Osteoblast (primary cell): ENCODE measurements around the gene DNAJB6. TPM values are rescaled to one million over a fixed set of nuclear protein-coding genes. Genes with fewer than 3 reads are reported as not detected.

Source experiments
- DNase-seq: peaks from one replicate; pipeline ENCODE4 v3.0.0; 2011; ENCODE audit warnings: low spot score, mixed read lengths; ENCODE audit not compliant: insufficient read length; ENCODE audit errors: missing footprints
- H2AFZ ChIP-seq: 2 replicates; pipeline ENCODE4 v1.6.0; 2011; ENCODE audit warnings: mild to moderate bottlenecking, low read length
- H3K27ac ChIP-seq: 2 replicates; pipeline ENCODE4 v1.5.1; 2011; ENCODE audit warnings: mild to moderate bottlenecking, low read depth, low read length, moderate library complexity
- H3K27me3 ChIP-seq: 2 replicates; pipeline ENCODE4 v1.6.0; 2012; ENCODE audit warnings: mild to moderate bottlenecking, control low read depth, inconsistent platforms, low read length, moderate library complexity; ENCODE audit not compliant: insufficient read depth
- H3K36me3 ChIP-seq: 2 replicates; pipeline ENCODE4 v1.5.1; 2011; ENCODE audit warnings: mild to moderate bottlenecking, low read length, control low read depth, moderate library complexity; ENCODE audit not compliant: insufficient read depth
- H3K4me1 ChIP-seq: 2 replicates; pipeline ENCODE4 v1.5.1; 2011; ENCODE audit warnings: mild to moderate bottlenecking, low read length, control low read depth, moderate library complexity; ENCODE audit not compliant: insufficient read depth
- H3K4me2 ChIP-seq: 2 replicates; pipeline ENCODE4 v1.6.0; 2011; ENCODE audit warnings: mild to moderate bottlenecking, low read length; ENCODE audit not compliant: insufficient read depth
- H3K4me3 ChIP-seq: fragments of 200-600 bp; sonication (generic); 3 replicates; pipeline ENCODE4 v1.5.1; 2012; ENCODE audit warnings: mild to moderate bottlenecking, low read length, inconsistent platforms; ENCODE audit not compliant: insufficient read depth
- H3K79me2 ChIP-seq: 2 replicates; pipeline ENCODE4 v1.6.0; 2012; ENCODE audit warnings: mild to moderate bottlenecking, low read length, control low read depth, inconsistent platforms; ENCODE audit not compliant: insufficient read depth
- H3K9me3 ChIP-seq: 2 replicates; pipeline ENCODE4 v1.5.1; 2011; ENCODE audit warnings: low read depth, low read length, control low read depth
- H4K20me1 ChIP-seq: 2 replicates; pipeline ENCODE4 v1.6.0; 2012; ENCODE audit warnings: mild to moderate bottlenecking, low read length, control low read depth; ENCODE audit not compliant: insufficient read depth
- total RNA-seq: library from RNA; depleted of rRNA; stranded (reverse); fragments of >200 nt; gene quantifications from 2 replicates; pipeline ENCODE4 v1.2.3, GENCODE V29; 2012
- TF ChIP-seq, protein P1 (sequence below): IDR thresholded peaks from 2 replicates; pipeline ENCODE4 v1.5.1; 2011; ENCODE audit warnings: mild to moderate bottlenecking, low read depth, low read length, moderate library complexity; ENCODE audit errors: extremely low read depth

Gene DNAJB6
- total RNA-seq, 1 donor = 84.7 TPM

DNA sequence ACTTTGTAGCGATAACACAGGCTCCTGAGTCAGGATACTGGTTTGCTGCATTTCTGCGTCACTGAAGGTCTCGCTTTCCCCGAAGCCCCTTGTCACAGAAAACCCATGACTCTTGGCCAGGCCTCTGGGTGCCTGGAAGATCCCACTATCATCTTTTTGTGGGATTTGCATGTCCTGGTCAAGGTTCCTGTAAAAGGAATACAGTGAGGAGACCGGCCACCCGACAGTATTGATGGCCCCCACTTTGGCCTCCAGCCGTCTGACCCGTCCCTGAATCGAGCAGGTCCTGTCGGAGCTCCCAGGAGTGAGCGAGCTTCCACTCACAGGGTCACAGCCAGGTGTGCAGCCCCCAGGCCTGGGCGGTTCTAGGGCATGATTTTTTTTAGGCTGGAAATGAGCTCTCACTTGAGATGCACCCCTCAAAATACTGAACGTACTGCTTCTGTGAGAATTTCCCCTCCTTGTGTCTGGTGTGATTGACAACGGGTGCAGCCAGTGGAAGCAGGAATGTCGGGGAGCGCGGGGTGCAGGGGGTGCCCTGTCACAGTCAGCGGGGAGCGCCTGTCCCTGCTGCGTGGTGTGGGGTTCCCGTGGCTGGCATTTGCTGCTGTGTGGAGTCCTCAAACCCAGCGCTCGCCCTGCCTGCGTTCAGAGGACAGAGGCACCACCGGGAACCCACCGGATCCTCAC, 75.8 kb downstream of the DNAJB6 start:
- Histone ChIP-seq H3K27me3 (no peaks in the 10 kb centered on the region), H2AFZ (no peak overlapping the region)

DNA sequence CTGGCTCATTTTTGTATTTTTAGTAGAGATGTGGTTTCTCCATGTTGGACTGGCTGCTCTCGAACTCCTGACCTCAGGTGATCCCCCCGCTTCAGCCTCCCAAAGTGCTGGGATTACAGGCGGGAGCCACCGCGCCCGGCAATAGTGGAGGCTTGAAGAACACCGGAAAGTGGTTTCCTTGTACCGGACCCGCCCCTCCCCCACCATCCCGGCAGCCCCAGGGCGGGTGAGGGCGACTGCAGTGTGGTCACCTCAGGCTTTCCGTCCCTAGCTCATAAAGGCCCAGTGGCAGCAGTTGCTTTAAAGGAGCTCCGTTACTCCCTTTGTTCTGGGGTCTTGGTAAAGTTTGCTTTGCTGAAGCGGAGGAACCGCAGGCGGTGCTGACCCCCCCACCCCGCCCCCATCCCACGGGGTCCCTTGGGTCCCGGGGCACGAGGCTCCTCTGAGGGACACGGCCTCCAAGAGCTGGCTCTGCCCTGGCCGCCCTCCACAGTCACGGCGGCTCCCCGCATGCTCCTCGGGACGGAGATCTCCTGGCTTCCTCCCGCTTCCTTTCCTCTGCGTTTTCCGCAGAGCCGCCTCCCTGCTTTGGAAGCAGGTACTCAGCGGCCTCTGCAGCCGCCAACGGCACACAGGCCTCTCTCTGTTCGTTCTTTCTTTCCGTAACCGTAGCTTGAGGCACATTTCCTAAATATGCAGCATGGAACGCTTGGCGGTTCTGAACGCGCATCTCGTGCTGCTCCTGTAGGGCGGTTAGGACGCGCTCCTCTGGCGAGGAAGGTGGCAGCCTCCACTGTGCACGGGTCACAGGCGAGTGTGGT, 77.3 kb downstream of the DNAJB6 start:
- TF ChIP-seq, protein P1, sequence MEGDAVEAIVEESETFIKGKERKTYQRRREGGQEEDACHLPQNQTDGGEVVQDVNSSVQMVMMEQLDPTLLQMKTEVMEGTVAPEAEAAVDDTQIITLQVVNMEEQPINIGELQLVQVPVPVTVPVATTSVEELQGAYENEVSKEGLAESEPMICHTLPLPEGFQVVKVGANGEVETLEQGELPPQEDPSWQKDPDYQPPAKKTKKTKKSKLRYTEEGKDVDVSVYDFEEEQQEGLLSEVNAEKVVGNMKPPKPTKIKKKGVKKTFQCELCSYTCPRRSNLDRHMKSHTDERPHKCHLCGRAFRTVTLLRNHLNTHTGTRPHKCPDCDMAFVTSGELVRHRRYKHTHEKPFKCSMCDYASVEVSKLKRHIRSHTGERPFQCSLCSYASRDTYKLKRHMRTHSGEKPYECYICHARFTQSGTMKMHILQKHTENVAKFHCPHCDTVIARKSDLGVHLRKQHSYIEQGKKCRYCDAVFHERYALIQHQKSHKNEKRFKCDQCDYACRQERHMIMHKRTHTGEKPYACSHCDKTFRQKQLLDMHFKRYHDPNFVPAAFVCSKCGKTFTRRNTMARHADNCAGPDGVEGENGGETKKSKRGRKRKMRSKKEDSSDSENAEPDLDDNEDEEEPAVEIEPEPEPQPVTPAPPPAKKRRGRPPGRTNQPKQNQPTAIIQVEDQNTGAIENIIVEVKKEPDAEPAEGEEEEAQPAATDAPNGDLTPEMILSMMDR = no peak
- Histone ChIP-seq H3K27ac (no peak overlapping the region), H3K9me3 (no peaks in the 10 kb centered on the region), H3K36me3 (peaks cover 10% of the 10 kb centered on the region), H3K4me2 (no peak overlapping the region), H3K4me1 (peaks cover 12% of the 10 kb centered on the region), H4K20me1 (peaks cover 11% of the 10 kb centered on the region), H3K79me2 (no peaks in the 10 kb centered on the region), H3K27me3 (no peaks in the 10 kb centered on the region), H2AFZ (no peak overlapping the region), H3K4me3 (no peak overlapping the region)
- DNase-seq = peak; percentile 73

More for the DNA sequence above, 75.8 kb downstream of the DNAJB6 start:
- Histone ChIP-seq H4K20me1 (peaks cover 11% of the 10 kb centered on the region), H3K4me2 (peak overlapping the region; percentile 57), H3K27ac (peak overlapping the region; percentile 43), H3K36me3 (peaks cover 10% of the 10 kb centered on the region), H3K4me1 (peaks cover 12% of the 10 kb centered on the region), H3K79me2 (no peaks in the 10 kb centered on the region), H3K4me3 (no peak overlapping the region), H3K9me3 (no peaks in the 10 kb centered on the region)
- TF ChIP-seq, protein P1 = no peak
- DNase-seq = peak; percentile 74

DNA sequence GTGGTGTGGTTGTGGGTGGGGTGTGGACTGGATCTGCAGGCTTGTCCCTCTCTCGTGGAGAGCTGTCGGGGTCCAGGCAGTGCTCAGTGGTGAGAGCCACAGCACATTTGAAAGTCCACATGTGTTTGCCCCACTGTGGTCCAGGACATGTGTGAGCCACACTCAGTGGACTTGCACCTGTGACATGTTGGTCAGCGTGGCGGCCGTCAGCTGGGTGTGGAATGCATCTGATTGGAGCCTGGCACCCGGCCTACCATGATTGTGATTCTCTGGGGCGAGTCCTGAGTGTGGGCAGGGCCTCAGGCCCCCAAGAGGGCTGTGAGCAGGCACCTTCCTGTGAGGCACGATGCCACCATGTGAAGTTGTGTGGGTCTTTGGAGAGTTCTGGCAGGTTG, 77.9 kb downstream of the DNAJB6 start:
- H3K4me3 ChIP-seq = no peak overlapping the region
- H3K79me2 ChIP-seq = no peaks in the 10 kb centered on the region
- TF ChIP-seq, protein P1 = no peak
- H3K4me2 ChIP-seq = no peak overlapping the region
- no peak overlapping the region for H2AFZ ChIP-seq
- H3K27ac ChIP-seq = no peak overlapping the region
- no peaks in the 10 kb centered on the region for H3K9me3 ChIP-seq
- H4K20me1 ChIP-seq = peaks cover 11% of the 10 kb centered on the region
- H3K4me1 ChIP-seq = peaks cover 12% of the 10 kb centered on the region
- no peaks in the 10 kb centered on the region for H3K27me3 ChIP-seq
- DNase-seq = no peak
- peaks cover 10% of the 10 kb centered on the region for H3K36me3 ChIP-seq

DNA sequence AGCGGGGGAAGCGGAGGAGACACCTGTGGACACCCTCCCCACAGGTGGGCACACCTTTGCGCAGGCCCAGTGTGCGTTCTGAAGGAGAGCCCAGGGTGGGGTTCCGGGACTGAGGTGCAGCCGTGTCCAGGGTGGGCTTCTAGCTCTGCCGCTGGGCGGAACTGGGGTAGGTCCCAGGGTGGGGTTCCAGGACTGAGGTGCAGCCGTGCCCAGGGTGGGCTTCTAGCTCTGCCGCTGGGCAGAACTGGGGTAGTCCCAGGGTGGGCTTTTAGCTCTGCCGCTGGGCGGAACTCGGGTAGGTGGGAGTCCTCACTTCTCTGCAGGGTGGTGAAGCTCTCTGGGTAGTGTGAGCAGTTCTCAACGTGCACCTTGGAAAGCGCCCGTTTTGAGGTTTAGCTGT, 78.7 kb downstream of the DNAJB6 start:
- no peaks in the 10 kb centered on the region for H3K79me2 ChIP-seq
- no peaks in the 10 kb centered on the region for H3K27me3 ChIP-seq
- H3K27ac ChIP-seq = no peak overlapping the region
- H3K9me3 ChIP-seq = no peaks in the 10 kb centered on the region
- H3K4me3 ChIP-seq = no peak overlapping the region
- peaks cover 11% of the 10 kb centered on the region for H4K20me1 ChIP-seq
- peak; percentile 58 for DNase-seq
- H3K4me2 ChIP-seq = no peak overlapping the region
- peaks cover 10% of the 10 kb centered on the region for H3K36me3 ChIP-seq
- H2AFZ ChIP-seq = no peak overlapping the region
- peaks cover 12% of the 10 kb centered on the region for H3K4me1 ChIP-seq
- TF ChIP-seq, protein P1 = no peak
